OCI-LY1 (cell line): ENCODE data around the gene ARID3C.

Experiments used
- CTCF ChIP-seq: fragments of 200-600 bp; sonication (generic), shearing (Covaris generic); IDR thresholded peaks from 2 replicates; pipeline ENCODE4 v1.5.1; 2017; ENCODE audit warnings: mild to moderate bottlenecking, antibody characterized with exemption, low read length, moderate library complexity, mixed read lengths
- EZH2 ChIP-seq: fragments of 200-600 bp; sonication (generic), shearing (Covaris generic); IDR thresholded peaks from 2 replicates; pipeline ENCODE4 v1.8.0; 2017; ENCODE audit warnings: borderline replicate concordance, mixed run types, mild to moderate bottlenecking, antibody characterized with exemption, low read length, moderate library complexity, mixed read lengths

- TF ChIP-seq CTCF (no peak), EZH2 (no peak)
These were observed 56.8 kb downstream of the ARID3C start for GRCh38 chr9:34572092-34572491.
